K562 (cell line): ENCODE measurements around the gene PSRC1. TPM values are rescaled to one million over a fixed set of nuclear protein-coding genes. Genes with fewer than 3 reads are reported as not detected.

Source experiments
- ARNT ChIP-seq, 2 experiments: fragments of 450-650 bp; IDR thresholded peaks; 2 replicates each; pipeline ENCODE4 v1.6.1; 2016; ENCODE audit warnings: mild to moderate bottlenecking in 1 of 2
- ATF4 ChIP-seq: fragments of 450-650 bp; formaldehyde crosslinking; IDR thresholded peaks from 2 replicates; pipeline ENCODE4 v1.4.0; 2022; ENCODE audit warnings: mild to moderate bottlenecking, moderate library complexity
- BACH1 ChIP-seq: fragments of 200-800 bp; sonication (Bioruptor generic); IDR thresholded peaks from 2 replicates; pipeline ENCODE4 v1.6.1; 2016; ENCODE audit warnings: missing genetic modification characterization, missing compliant biosample characterization
- BRD4 ChIP-seq: fragments of 200-600 bp; sonication (generic); IDR thresholded peaks from 2 replicates; pipeline ENCODE4 v1.6.1; 2017; ENCODE audit warnings: inconsistent platforms
- CBFA2T2 ChIP-seq: fragments of 450-650 bp; conservative IDR thresholded peaks from 2 replicates; pipeline ENCODE4 v1.6.1; 2017; ENCODE audit warnings: mild to moderate bottlenecking
- CSDE1 ChIP-seq, 2 experiments: fragments of 450-650 bp; IDR thresholded peaks; 2 replicates each; pipeline ENCODE4 v1.6.1; 2016; ENCODE audit warnings: mild to moderate bottlenecking in 1 of 2
- E2F5 ChIP-seq: sonication (generic); formaldehyde crosslinking; IDR thresholded peaks from 2 replicates; pipeline ENCODE4 v1.8.0; 2022; ENCODE audit warnings: mild to moderate bottlenecking, missing genetic modification reagents
- EP300 ChIP-seq: IDR thresholded peaks from 2 replicates; pipeline ENCODE4 v1.6.1; 2012; ENCODE audit warnings: low read length, improper control_type of control experiment
- ESRRA ChIP-seq: fragments of 450-650 bp; IDR thresholded peaks from 2 replicates; pipeline ENCODE4 v1.6.1; 2014; ENCODE audit warnings: low read depth, mild to moderate bottlenecking, moderate library complexity, borderline replicate concordance
- KAT2B ChIP-seq: IDR thresholded peaks from one replicate; pipeline ENCODE4 v1.6.1; 2012; ENCODE audit warnings: low read depth, mild to moderate bottlenecking, control low read depth, inconsistent platforms, low read length, moderate library complexity
- KLF6 ChIP-seq: fragments of 250-450 bp; sonication (Bioruptor Pico); IDR thresholded peaks from 2 replicates; pipeline ENCODE4 v1.4.0; 2020; ENCODE audit warnings: mild to moderate bottlenecking, moderate library complexity, borderline replicate concordance
- MAFF ChIP-seq: IDR thresholded peaks from 2 replicates; pipeline ENCODE4 v1.6.1; 2012; ENCODE audit warnings: low read length, improper control_type of control experiment
- MBD1 ChIP-seq: fragments of 250-450 bp; sonication (Bioruptor Pico); IDR thresholded peaks from 2 replicates; pipeline ENCODE4 v1.8.0; 2022; ENCODE audit warnings: inconsistent platforms
- MTA3 ChIP-seq: fragments of 450-650 bp; formaldehyde crosslinking; IDR thresholded peaks from 2 replicates; pipeline ENCODE4 v1.6.1; 2017; ENCODE audit warnings: mild to moderate bottlenecking, borderline replicate concordance
- POU5F1 ChIP-seq: fragments of 150-350 bp; IDR thresholded peaks from 2 replicates; pipeline ENCODE4 v1.6.1; 2014; ENCODE audit warnings: borderline replicate concordance, low read length, low read depth, mild to moderate bottlenecking; ENCODE audit not compliant: partially characterized antibody
- RBM39 ChIP-seq: fragments of 200-400 bp; formaldehyde crosslinking; optimal IDR thresholded peaks from 2 replicates; pipeline ENCODE3; 2018; ENCODE audit warnings: low read depth, low read length
- SPI1 ChIP-seq: IDR thresholded peaks from 2 replicates; pipeline ENCODE4 v1.6.1; 2011; ENCODE audit warnings: low read depth, low read length, control low read depth, borderline replicate concordance
- TBL1XR1 ChIP-seq, 2 experiments: IDR thresholded peaks; 2 replicates each; pipeline ENCODE4 v1.6.1; 2012; ENCODE audit warnings: improper control_type of control experiment in 2 of 2, low read length in 2 of 2, mild to moderate bottlenecking in 1 of 2
- TBP ChIP-seq: optimal IDR thresholded peaks from 2 replicates; pipeline ENCODE3; 2011; ENCODE audit warnings: low read depth, low read length, improper control_type of control experiment
- ZNF263 ChIP-seq: sonication (generic); formaldehyde crosslinking; IDR thresholded peaks from 2 replicates; pipeline ENCODE4 v1.8.0; 2022; ENCODE audit warnings: mild to moderate bottlenecking, missing genetic modification reagents, borderline replicate concordance
- ZNF561 ChIP-seq: fragments of 450-650 bp; formaldehyde crosslinking; conservative IDR thresholded peaks from 2 replicates; pipeline ENCODE4 v1.4.0; 2020; ENCODE audit warnings: mild to moderate bottlenecking, moderate library complexity
- ZNF586 ChIP-seq: fragments of 450-650 bp; formaldehyde crosslinking; conservative IDR thresholded peaks from 2 replicates; pipeline ENCODE4 v1.4.0; 2020; ENCODE audit warnings: mild to moderate bottlenecking, moderate library complexity
- ZNF668 ChIP-seq: fragments of 250-450 bp; sonication (Bioruptor Pico); IDR thresholded peaks from 2 replicates; pipeline ENCODE4 v1.8.0; 2022; ENCODE audit warnings: mild to moderate bottlenecking, inconsistent platforms
- ZNF740 ChIP-seq, 3 experiments: fragments of 200-800 bp in 1 of 3; sonication (Bioruptor generic) in 1 of 3; sonication (generic) in 1 of 3; formaldehyde crosslinking in 1 of 3; IDR thresholded peaks; 2 replicates each; pipeline versions ENCODE4 v1.6.1 to v1.8.0; 2016 to 2022; ENCODE audit warnings: mild to moderate bottlenecking in 2 of 3, missing compliant biosample characterization in 2 of 3, missing genetic modification characterization in 2 of 3, missing genetic modification reagents in 1 of 3
- ZNF778 ChIP-seq: fragments of 450-650 bp; formaldehyde crosslinking; IDR thresholded peaks from 2 replicates; pipeline ENCODE4 v1.4.0; 2020; ENCODE audit warnings: mild to moderate bottlenecking, moderate library complexity
- polyA plus RNA-seq, 8 experiments: library from polyadenylated mRNA; depleted of rRNA in 4 of 8; stranded (reverse) in 5 of 8; unstranded in 3 of 8; fragments of >200 nt; fragmentation: Nextera tagmentation in 2 of 8; fragmentation: Illumina TruSeq in 1 of 8; extraction: Ambion mirVana in 2 of 8; extraction: Trizol in 1 of 8; gene quantifications; 2 replicates each; pipeline versions ENCODE4 v1.2.1 to v1.2.3, GENCODE V29; 2011 to 2014; ENCODE audit warnings: inconsistent platforms in 1 of 8, missing spikeins in 1 of 8
- total RNA-seq, 7 experiments: library from RNA; depleted of rRNA in 6 of 7; stranded (reverse); fragments of >200 nt in 6 of 7; fragmentation: Illumina TruSeq in 2 of 7; extraction: Trizol in 2 of 7; gene quantifications; 2 replicates each; pipeline versions ENCODE4 v1.2.1 to v1.2.3, GENCODE V29; 2011 to 2021; ENCODE audit warnings: low replicate concordance in 1 of 7

Gene PSRC1
- total and polyA plus RNA-seq, 9 of the 15 experiments (the other 6 are each of a cell fraction or from before 2014, with no cell fraction given): 6.5 to 65.2 (median 39.3) TPM

- TF ChIP-seq KAT2B: no peak
- peak; percentile 44 for TF ChIP-seq POU5F1
- no peak for TF ChIP-seq MAFF
- TF ChIP-seq ZNF668 (CRISPR knock-in tag): no peak
- TF ChIP-seq ATF4 (CRISPR knock-in tag): no peak
- TF ChIP-seq KLF6: no peak
- TF ChIP-seq TBL1XR1 (IDR thresholded peaks at IDR 0.05; ENCODE audit: low read length in 2 of 2): peak; percentile 52 to 73; a peak in 3 of 4 replicates
- no peak for TF ChIP-seq CBFA2T2
- peak; percentile 61; the same call in 1 of the 2 replicates for TF ChIP-seq ZNF263
- TF ChIP-seq SPI1: peak; percentile 92
- no peak for TF ChIP-seq ZNF561
- TF ChIP-seq ZNF740 (CRISPR knock-in tag; IDR thresholded peaks at IDR 0.05): peak; percentile 80; the same call in 1 of the 2 replicates
- TF ChIP-seq ZNF740 (tag; IDR thresholded peaks at IDR 0.05): no peak
- no peak for TF ChIP-seq ZNF778 (CRISPR knock-in tag)
- TF ChIP-seq ESRRA: peak; percentile 59; the same call in 1 of the 2 replicates
- TF ChIP-seq BRD4: no peak
- no peak for TF ChIP-seq ZNF586 (CRISPR knock-in tag)
- TF ChIP-seq MBD1 (CRISPR knock-in tag): no peak
- no peak for TF ChIP-seq BACH1 (tag)
- TF ChIP-seq ARNT (IDR thresholded peaks at IDR 0.05): peak in 1 of 2 experiments; percentile 18; a peak in 1 of 4 replicates
- TF ChIP-seq RBM39: no peak
- TF ChIP-seq TBP: no peak
- no peak for TF ChIP-seq E2F5 (CRISPR knock-in tag)
- no peak for TF ChIP-seq CSDE1 (IDR thresholded peaks at IDR 0.05)
- peak; percentile 86 for TF ChIP-seq MTA3
- peak; percentile 16; the same call in 1 of the 2 replicates for TF ChIP-seq EP300
Observed at GRCh38 chr1:109263597-109264378, 19.2 kb downstream of the PSRC1 start (continued).
